HepG2 (cell line): ENCODE data around the gene SLC23A3. TPM values are rescaled to one million over a fixed set of nuclear protein-coding genes. Genes with fewer than 3 reads are reported as not detected.

Experiments
- CREB1 ChIP-seq, 2 experiments: fragments of 450-650 bp in 1 of 2; IDR thresholded peaks; 2 replicates each; pipeline ENCODE4 v1.6.1; 2016 to 2017; ENCODE audit warnings: control low read depth in 1 of 2, mild to moderate bottlenecking in 1 of 2, missing compliant biosample characterization in 1 of 2, missing genetic modification characterization in 1 of 2
- DMAP1 ChIP-seq: IDR thresholded peaks from 2 replicates; pipeline ENCODE4 v1.6.1; 2016
- FOXP1 ChIP-seq, 2 experiments: fragments of 450-650 bp in 1 of 2; IDR thresholded peaks; 2 replicates each; pipeline ENCODE4 v1.6.1; 2017 to 2018; ENCODE audit warnings: antibody characterized with exemption in 1 of 2
- GABPB1 ChIP-seq: IDR thresholded peaks from 2 replicates; pipeline ENCODE4 v1.6.1; 2016; ENCODE audit warnings: mild to moderate bottlenecking, missing genetic modification reagents, moderate library complexity, missing compliant biosample characterization
- HMGXB4 ChIP-seq, 2 experiments: sonication (generic) in 1 of 2; formaldehyde crosslinking in 1 of 2; IDR thresholded peaks; 2 replicates each; pipeline versions ENCODE4 v1.4.0 to v1.6.1; 2018 to 2020; ENCODE audit warnings: missing genetic modification reagents in 2 of 2, borderline replicate concordance in 1 of 2, low read depth in 1 of 2, mild to moderate bottlenecking in 1 of 2, missing biosample characterization in 1 of 2
- HNF4A ChIP-seq: sonication (generic); formaldehyde crosslinking; IDR thresholded peaks from 2 replicates; pipeline ENCODE4 v1.4.0; 2020; ENCODE audit warnings: missing genetic modification reagents
- MAF1 ChIP-seq: sonication (generic); formaldehyde crosslinking; IDR thresholded peaks from 2 replicates; pipeline ENCODE4 v1.5.0; 2020; ENCODE audit warnings: missing genetic modification reagents, borderline replicate concordance
- MTA3 ChIP-seq: sonication (generic); formaldehyde crosslinking; IDR thresholded peaks from 2 replicates; pipeline ENCODE4 v1.4.0; 2020; ENCODE audit warnings: missing genetic modification reagents
- NCOA1 ChIP-seq: sonication (generic); formaldehyde crosslinking; IDR thresholded peaks from 2 replicates; pipeline ENCODE4 v1.9.0; 2021; ENCODE audit warnings: missing genetic modification reagents
- SMAD9 ChIP-seq: sonication (generic); formaldehyde crosslinking; IDR thresholded peaks from 2 replicates; pipeline ENCODE4 v1.5.1; 2020; ENCODE audit warnings: mild to moderate bottlenecking, missing genetic modification reagents
- SNAPC2 ChIP-seq: sonication (generic); formaldehyde crosslinking; IDR thresholded peaks from 2 replicates; pipeline ENCODE4 v1.8.1; 2022; ENCODE audit warnings: mild to moderate bottlenecking, missing genetic modification reagents
- YEATS4 ChIP-seq: sonication (generic); formaldehyde crosslinking; IDR thresholded peaks from 2 replicates; pipeline ENCODE4 v1.4.0; 2020; ENCODE audit warnings: missing genetic modification reagents, borderline replicate concordance
- ZNF101 ChIP-seq: sonication (generic); formaldehyde crosslinking; IDR thresholded peaks from 2 replicates; pipeline ENCODE4 v1.4.0; 2020; ENCODE audit warnings: mild to moderate bottlenecking, low read depth, missing genetic modification reagents, borderline replicate concordance
- ZNF543 ChIP-seq: sonication (generic); formaldehyde crosslinking; IDR thresholded peaks from 2 replicates; pipeline ENCODE4 v1.4.0; 2020; ENCODE audit warnings: mild to moderate bottlenecking, missing genetic modification reagents
- ZNF639 ChIP-seq: conservative IDR thresholded peaks from 2 replicates; pipeline ENCODE4 v1.6.1; 2018; ENCODE audit warnings: missing genetic modification reagents
- ZNF704 ChIP-seq: sonication (generic); formaldehyde crosslinking; IDR thresholded peaks from 2 replicates; pipeline ENCODE4 v1.8.1; 2023; ENCODE audit warnings: mild to moderate bottlenecking, inconsistent platforms, moderate library complexity, missing genetic modification reagents, borderline replicate concordance
- ZNF782 ChIP-seq: sonication (generic); formaldehyde crosslinking; IDR thresholded peaks from 2 replicates; pipeline ENCODE4 v1.4.0; 2020; ENCODE audit warnings: missing genetic modification reagents, mild to moderate bottlenecking, borderline replicate concordance
- polyA plus RNA-seq, 8 experiments: library from polyadenylated mRNA; depleted of rRNA in 3 of 8; stranded (reverse) in 7 of 8; unstranded in 1 of 8; fragments of >200 nt; fragmentation: Illumina TruSeq in 4 of 8; extraction: Trizol in 4 of 8; gene quantifications; 2 replicates each; pipeline versions ENCODE4 v1.2.1 to v1.2.3, GENCODE V29; 2011 to 2016; ENCODE audit warnings: low read depth in 4 of 8, missing spikeins in 1 of 8, mixed read lengths in 1 of 8; ENCODE audit not compliant: insufficient read depth in 1 of 8
- total RNA-seq, 5 experiments: library from RNA; depleted of rRNA; stranded (reverse); fragments of >200 nt; fragmentation: Illumina TruSeq; extraction: Trizol; gene quantifications; 2 replicates each; pipeline ENCODE4 v1.2.3, GENCODE V29; 2016; ENCODE audit warnings: low read depth in 1 of 5
- TF ChIP-seq, protein P1 (sequence below): sonication (generic); formaldehyde crosslinking; IDR thresholded peaks from 2 replicates; pipeline ENCODE4 v1.8.0; 2022; ENCODE audit warnings: missing genetic modification reagents, mild to moderate bottlenecking, borderline replicate concordance
- TF ChIP-seq, protein P2 (sequence below): sonication (generic); formaldehyde crosslinking; IDR thresholded peaks from 2 replicates; pipeline ENCODE4 v1.9.0; 2022; ENCODE audit warnings: missing genetic modification reagents, mild to moderate bottlenecking, borderline replicate concordance

The SLC23A3 gene
- total and polyA plus RNA-seq, 2 of the 13 experiments (the other 11 are each of a cell fraction or from before 2014, with no cell fraction given), result 0.38 to 0.78 TPM

DNA sequence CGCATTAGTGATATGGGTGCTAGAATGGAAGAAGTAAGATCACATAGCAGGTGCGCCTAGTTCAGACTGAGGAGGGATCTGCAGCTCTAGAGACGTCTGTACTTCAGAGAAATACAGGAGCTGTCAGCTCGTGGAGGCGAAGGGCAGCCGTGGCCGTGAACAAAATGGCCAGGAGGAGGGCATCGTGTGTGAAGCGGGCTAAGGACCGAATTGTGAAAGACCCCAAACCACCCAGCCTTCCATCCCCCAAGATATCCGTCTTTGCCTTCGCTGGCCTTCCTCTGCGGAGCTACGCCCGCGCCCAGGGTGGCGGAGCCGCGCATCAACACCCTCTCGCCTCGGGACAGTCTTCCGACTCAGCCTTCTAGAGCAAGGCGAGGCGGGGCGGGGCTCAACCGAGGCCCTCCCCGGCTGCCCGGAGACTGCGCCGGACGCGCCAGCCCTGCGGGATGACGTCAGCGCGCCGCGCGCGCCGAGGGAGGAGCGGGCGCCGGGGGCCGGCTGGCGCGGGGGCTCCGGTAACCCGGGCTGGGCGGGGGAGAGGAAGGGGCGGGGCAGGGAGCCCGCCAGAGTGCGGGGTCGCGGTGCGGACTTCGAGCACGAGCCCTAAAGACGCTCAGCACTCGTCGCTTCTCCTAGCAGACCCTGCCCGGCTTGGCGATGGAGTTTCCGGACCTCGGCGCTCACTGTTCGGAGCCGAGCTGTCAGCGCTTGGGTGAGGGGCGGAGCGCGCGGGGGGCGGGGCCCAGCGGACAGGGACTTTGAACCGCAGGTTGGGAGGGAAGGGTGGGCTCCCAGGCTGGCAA, 36.7 kb upstream of the SLC23A3 start, which contains the start of gene ZFAND2B (continued):
- TF ChIP-seq ZNF639 (peak; percentile 62), MAF1 (CRISPR knock-in tag) (peak; percentile 61; the same call in 1 of the 2 replicates), HMGXB4 (CRISPR knock-in tag; IDR thresholded peaks at IDR 0.05; ENCODE audit: borderline replicate concordance in 1 of 2, low read depth in 1 of 2) (peak; percentile 4 to 77; a peak in 1 of 4 replicates), DMAP1 (CRISPR knock-in tag) (peak; percentile 62; the same call in 1 of the 2 replicates), ZNF101 (0 out of 2 replicates have a peak, but pooled peaks have one; percentile 78), HNF4A (peak; percentile 84), MTA3 (CRISPR knock-in tag) (no peak), SMAD9 (CRISPR knock-in tag) (peak; percentile 42; the same call in 1 of the 2 replicates), ZNF782 (CRISPR knock-in tag) (peak; percentile 30), SNAPC2 (CRISPR knock-in tag) (peak; percentile 92), CREB1 (IDR thresholded peaks at IDR 0.05) (peak; percentile 97), CREB1 (CRISPR knock-in tag; IDR thresholded peaks at IDR 0.05) (no peak), NCOA1 (peak; percentile 91), FOXP1 (IDR thresholded peaks at IDR 0.05) (no peak), FOXP1 (CRISPR knock-in tag; IDR thresholded peaks at IDR 0.05) (no peak), YEATS4 (peak; percentile 82), ZNF543 (peak; percentile 70; the same call in 1 of the 2 replicates), GABPB1 (peak; percentile 72), ZNF704 (CRISPR knock-in tag) (peak; percentile 92; the same call in 1 of the 2 replicates)
- TF ChIP-seq, protein P1, sequence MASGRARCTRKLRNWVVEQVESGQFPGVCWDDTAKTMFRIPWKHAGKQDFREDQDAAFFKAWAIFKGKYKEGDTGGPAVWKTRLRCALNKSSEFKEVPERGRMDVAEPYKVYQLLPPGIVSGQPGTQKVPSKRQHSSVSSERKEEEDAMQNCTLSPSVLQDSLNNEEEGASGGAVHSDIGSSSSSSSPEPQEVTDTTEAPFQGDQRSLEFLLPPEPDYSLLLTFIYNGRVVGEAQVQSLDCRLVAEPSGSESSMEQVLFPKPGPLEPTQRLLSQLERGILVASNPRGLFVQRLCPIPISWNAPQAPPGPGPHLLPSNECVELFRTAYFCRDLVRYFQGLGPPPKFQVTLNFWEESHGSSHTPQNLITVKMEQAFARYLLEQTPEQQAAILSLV, result peak; percentile 98
- TF ChIP-seq, protein P2, sequence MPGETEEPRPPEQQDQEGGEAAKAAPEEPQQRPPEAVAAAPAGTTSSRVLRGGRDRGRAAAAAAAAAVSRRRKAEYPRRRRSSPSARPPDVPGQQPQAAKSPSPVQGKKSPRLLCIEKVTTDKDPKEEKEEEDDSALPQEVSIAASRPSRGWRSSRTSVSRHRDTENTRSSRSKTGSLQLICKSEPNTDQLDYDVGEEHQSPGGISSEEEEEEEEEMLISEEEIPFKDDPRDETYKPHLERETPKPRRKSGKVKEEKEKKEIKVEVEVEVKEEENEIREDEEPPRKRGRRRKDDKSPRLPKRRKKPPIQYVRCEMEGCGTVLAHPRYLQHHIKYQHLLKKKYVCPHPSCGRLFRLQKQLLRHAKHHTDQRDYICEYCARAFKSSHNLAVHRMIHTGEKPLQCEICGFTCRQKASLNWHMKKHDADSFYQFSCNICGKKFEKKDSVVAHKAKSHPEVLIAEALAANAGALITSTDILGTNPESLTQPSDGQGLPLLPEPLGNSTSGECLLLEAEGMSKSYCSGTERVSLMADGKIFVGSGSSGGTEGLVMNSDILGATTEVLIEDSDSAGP (CRISPR knock-in tag), result peak; percentile 91
